ENCODE data around the gene NAV3. TPM values are rescaled to one million over a fixed set of nuclear protein-coding genes. Genes with fewer than 3 reads are reported as not detected.

NAV3 gene
- total and polyA plus RNA-seq, 2 of the 4 experiments (the other 2 are of a cell fraction): 25.5 to 106 TPM

DNA sequence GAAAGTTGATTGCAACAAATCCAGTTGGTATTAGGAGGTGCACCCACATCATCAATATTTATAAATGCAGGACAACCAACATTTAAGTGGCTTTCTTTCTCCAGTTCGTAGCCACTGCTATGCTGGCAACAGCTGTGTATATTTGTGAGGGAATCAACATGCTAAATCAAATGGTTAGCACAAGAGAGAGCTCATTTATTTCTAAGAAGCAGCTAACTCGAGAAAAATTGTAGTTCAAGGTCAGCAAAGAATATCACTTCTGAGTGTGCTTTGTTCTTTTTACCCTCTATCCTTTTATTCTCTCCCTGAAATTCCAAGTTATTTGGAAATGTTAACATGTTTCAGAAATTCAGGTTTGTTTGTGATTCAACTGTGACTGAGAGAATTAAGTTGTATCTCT lies 137.3 kb downstream of the NAV3 start:
- in situ Hi-C loops (cut with MboI; ENCODE audit: low sequenced_read_pairs): no loop called here
- no peak overlapping the region for H3K9ac ChIP-seq (ENCODE audit: low read depth, low read length)

More for the DNA sequence above, 137.3 kb downstream of the NAV3 start:
- Histone ChIP-seq H3K9me3 (ENCODE audit: control insufficient read depth, insufficient read depth, low read length) (no peaks in the 10 kb centered on the region), H3K27me3 (ENCODE audit: control insufficient read depth, insufficient read depth, low read length) (no peaks in the 10 kb centered on the region), H2AFZ (replicated peaks; ENCODE audit: low read length, poor library complexity) (no peak overlapping the region), H2BK20ac (ENCODE audit: low read depth, low read length) (no peak overlapping the region), H2AK5ac (ENCODE audit: low read depth, low read length) (no peak overlapping the region), H3K14ac (replicated peaks; ENCODE audit: low read depth, low read length) (no peak overlapping the region), H3K4me2 (ENCODE audit: low read depth, low read length) (peak overlapping the region; percentile 36; the same call in 1 of the 2 replicates), H4K20me1 (ENCODE audit: insufficient read depth, low read length) (peaks cover 3% of the 10 kb centered on the region; the same call in 1 of the 2 replicates), H3K4ac (ENCODE audit: low read depth, low read length) (no peak overlapping the region), H3K18ac (ENCODE audit: low read depth, low read length) (no peak overlapping the region; the same call in 1 of the 2 replicates), H4K8ac (ENCODE audit: low read depth in 2 of 2, low read length in 2 of 2) (no peak overlapping the region), H4K5ac (ENCODE audit: low read depth, low read length) (no peak overlapping the region), H2BK5ac (ENCODE audit: low read depth, low read length, poor library complexity, severe bottlenecking) (peak overlapping the region; percentile 41), H3K27ac (ENCODE audit: insufficient read depth, low read length) (no peak overlapping the region), H2BK15ac (ENCODE audit: low read depth, low read length) (no peak overlapping the region), H3K4me3 (ENCODE audit: insufficient read depth, low read depth, low read length) (no peak overlapping the region), H3K79me1 (ENCODE audit: low read depth in 1 of 2, low read length in 2 of 2) (peaks cover 13 to 19% of the 10 kb centered on the region in 2 experiments), H3K56ac (ENCODE audit: extremely low read depth, insufficient read depth, low read length) (no peak overlapping the region), H2BK120ac (ENCODE audit: low read depth, low read length) (no peak overlapping the region), H4K91ac (ENCODE audit: insufficient read depth, low read depth, low read length) (no peak overlapping the region), H3K23ac (ENCODE audit: low read depth, low read length) (no peak overlapping the region), H3K4me1 (ENCODE audit: control insufficient read depth, insufficient read depth, low read length) (peaks cover 3% of the 10 kb centered on the region; the same call in 1 of the 2 replicates), H3K9me1 (ENCODE audit: insufficient read depth, low read length) (peaks cover 10% of the 10 kb centered on the region), H2AK9ac (replicated peaks; ENCODE audit: low read depth, low read length, poor library complexity) (no peak overlapping the region), H3K36me3 (ENCODE audit: control insufficient read depth, insufficient read depth, low read length) (peaks cover 4% of the 10 kb centered on the region; the same call in 1 of the 2 replicates)
- dilution Hi-C loops (cut with HindIII; ENCODE audit: low sequenced_read_pairs, unreplicated experiment): no loop called here
- no TSS peak for BruUV-seq (replicated peaks)
- DNase-seq: no peak
- ChIA-PET POLR2A (ENCODE audit: unreplicated experiment) (no interaction called here), CTCF (interaction anchor here (0.6 to 1.0 kb wide), 2 partner anchors 24 to 62 kb away, joined by 4 to 7 read pairs; no protein-coding TSS in a partner anchor)
- TF ChIP-seq POLR2A (IDR thresholded peaks at IDR 0.05; ENCODE audit: low read depth, low read length): no peak
- TF ChIP-seq MXI1 (IDR thresholded peaks at IDR 0.05; ENCODE audit: borderline replicate concordance, low read depth, low read length): no peak
- TF ChIP-seq, protein P1, sequence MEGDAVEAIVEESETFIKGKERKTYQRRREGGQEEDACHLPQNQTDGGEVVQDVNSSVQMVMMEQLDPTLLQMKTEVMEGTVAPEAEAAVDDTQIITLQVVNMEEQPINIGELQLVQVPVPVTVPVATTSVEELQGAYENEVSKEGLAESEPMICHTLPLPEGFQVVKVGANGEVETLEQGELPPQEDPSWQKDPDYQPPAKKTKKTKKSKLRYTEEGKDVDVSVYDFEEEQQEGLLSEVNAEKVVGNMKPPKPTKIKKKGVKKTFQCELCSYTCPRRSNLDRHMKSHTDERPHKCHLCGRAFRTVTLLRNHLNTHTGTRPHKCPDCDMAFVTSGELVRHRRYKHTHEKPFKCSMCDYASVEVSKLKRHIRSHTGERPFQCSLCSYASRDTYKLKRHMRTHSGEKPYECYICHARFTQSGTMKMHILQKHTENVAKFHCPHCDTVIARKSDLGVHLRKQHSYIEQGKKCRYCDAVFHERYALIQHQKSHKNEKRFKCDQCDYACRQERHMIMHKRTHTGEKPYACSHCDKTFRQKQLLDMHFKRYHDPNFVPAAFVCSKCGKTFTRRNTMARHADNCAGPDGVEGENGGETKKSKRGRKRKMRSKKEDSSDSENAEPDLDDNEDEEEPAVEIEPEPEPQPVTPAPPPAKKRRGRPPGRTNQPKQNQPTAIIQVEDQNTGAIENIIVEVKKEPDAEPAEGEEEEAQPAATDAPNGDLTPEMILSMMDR (conservative IDR thresholded peaks at IDR 0.05; ENCODE audit: low read depth, low read length): no peak
- no peak for TF ChIP-seq CEBPB (IDR thresholded peaks at IDR 0.05; ENCODE audit: low read depth, low read length)
- no peak for TF ChIP-seq CHD1 (IDR thresholded peaks at IDR 0.05; ENCODE audit: low read depth, low read length)
- TF ChIP-seq, protein P2, sequence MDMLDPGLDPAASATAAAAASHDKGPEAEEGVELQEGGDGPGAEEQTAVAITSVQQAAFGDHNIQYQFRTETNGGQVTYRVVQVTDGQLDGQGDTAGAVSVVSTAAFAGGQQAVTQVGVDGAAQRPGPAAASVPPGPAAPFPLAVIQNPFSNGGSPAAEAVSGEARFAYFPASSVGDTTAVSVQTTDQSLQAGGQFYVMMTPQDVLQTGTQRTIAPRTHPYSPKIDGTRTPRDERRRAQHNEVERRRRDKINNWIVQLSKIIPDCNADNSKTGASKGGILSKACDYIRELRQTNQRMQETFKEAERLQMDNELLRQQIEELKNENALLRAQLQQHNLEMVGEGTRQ (IDR thresholded peaks at IDR 0.05; ENCODE audit: low read depth, low read length): no peak
- no peak for TF ChIP-seq FOS (IDR thresholded peaks at IDR 0.05; ENCODE audit: low read depth, low read length)
- no peak for TF ChIP-seq MAFK (IDR thresholded peaks at IDR 0.05; ENCODE audit: low read depth, low read length)
- WGBS, 2 experiments (ENCODE audit: extremely low coverage in 2 of 2, insufficient read length in 1 of 2): no CpG with 5 or more reads among the region's 2 CpGs
- intact Hi-C loops (cut with micrococcal nuclease): no loop called here
- no peak for ATAC-seq (ENCODE audit: low read depth)

Measured in IMR-90 (cell line).